Prostate gland (tissue), 2 donors: ENCODE data around the gene CRTC2.

Source experiments
- POLR2A ChIP-seq: fragments of 450-650 bp; IDR thresholded peaks from one replicate; pipeline ENCODE4 v1.6.1; 2016; ENCODE audit warnings: antibody characterized with exemption, mild to moderate bottlenecking
- TF ChIP-seq, protein P1 (sequence below), 4 experiments: fragments of 200-600 bp in 2 of 4; fragments of 450-650 bp in 2 of 4; sonication (generic) in 2 of 4; IDR thresholded peaks; 1 replicate in 3 of 4; 2 replicates in 1 of 4; pipeline ENCODE4 v1.5.1; 2016 to 2019; ENCODE audit warnings: antibody characterized with exemption in 4 of 4, mild to moderate bottlenecking in 2 of 4, moderate library complexity in 2 of 4

DNA sequence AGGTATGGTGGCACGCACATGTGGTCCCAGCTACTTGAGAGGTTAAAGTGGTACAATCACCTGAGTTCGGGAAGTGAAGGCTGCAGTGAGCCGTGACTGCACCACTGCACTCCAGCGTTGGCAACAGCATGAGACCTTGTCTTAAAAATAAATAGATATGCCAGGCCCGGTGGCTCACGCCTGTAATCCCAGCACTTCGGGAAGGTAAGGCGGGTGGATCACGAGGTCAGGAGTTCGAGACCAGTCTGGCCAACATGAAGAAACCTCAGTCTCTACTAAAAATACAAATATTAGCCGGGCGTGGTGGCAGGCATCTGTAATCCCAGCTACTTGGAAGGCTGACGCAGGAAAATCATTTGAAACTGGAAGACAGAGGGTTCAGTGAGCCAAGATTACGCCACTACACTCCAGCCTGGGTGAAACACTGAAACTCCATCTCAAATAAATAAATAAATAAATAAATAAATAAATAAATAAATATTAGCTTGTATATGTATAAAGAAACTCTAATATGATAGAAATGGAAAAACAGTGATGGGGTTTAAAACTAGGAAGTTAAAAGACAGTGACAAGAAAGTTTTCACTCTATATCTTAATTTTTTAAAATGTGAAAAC, 54.5 kb downstream of the CRTC2 start:
- no peak for TF ChIP-seq POLR2A
- TF ChIP-seq, protein P1, sequence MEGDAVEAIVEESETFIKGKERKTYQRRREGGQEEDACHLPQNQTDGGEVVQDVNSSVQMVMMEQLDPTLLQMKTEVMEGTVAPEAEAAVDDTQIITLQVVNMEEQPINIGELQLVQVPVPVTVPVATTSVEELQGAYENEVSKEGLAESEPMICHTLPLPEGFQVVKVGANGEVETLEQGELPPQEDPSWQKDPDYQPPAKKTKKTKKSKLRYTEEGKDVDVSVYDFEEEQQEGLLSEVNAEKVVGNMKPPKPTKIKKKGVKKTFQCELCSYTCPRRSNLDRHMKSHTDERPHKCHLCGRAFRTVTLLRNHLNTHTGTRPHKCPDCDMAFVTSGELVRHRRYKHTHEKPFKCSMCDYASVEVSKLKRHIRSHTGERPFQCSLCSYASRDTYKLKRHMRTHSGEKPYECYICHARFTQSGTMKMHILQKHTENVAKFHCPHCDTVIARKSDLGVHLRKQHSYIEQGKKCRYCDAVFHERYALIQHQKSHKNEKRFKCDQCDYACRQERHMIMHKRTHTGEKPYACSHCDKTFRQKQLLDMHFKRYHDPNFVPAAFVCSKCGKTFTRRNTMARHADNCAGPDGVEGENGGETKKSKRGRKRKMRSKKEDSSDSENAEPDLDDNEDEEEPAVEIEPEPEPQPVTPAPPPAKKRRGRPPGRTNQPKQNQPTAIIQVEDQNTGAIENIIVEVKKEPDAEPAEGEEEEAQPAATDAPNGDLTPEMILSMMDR (IDR thresholded peaks at IDR 0.05) = no peak
